Activated T-cell treated with anti-CD3 and anti-CD28 coated beads, Interleukin-2, amount 50 U/mL, for 48 hours (primary cell): ENCODE measurements around the gene PRPF39.
"Not testable (repeated sequence)": the region's sequence is repeated elsewhere in the genome, so short reads cannot be mapped to it uniquely, and the experiment has no call there.

Source experiments
- DNase-seq, 2 experiments: peaks; one replicate each; pipeline ENCODE4 v3.0.0-alpha.2; 2020

The PRPF39 gene

GRCh38 chr14:45142083-45142482 lies 58.2 kb downstream of the PRPF39 start:
- DNase-seq: not testable (repeated sequence)

GRCh38 chr14:45144658-45145057 lies 60.7 kb downstream of the PRPF39 start:
- no peak for DNase-seq

GRCh38 chr14:45145214-45145613 lies 61.3 kb downstream of the PRPF39 start:
- DNase-seq: no peak

GRCh38 chr14:45149602-45150001 lies 65.7 kb downstream of the PRPF39 start:
- no peak for DNase-seq

- DNase-seq: no peak
Observed at GRCh38 chr14:45150386-45150890, 66.5 kb downstream of the PRPF39 start.

- no peak for DNase-seq
Observed at GRCh38 chr14:45156067-45156466, 72.2 kb downstream of the PRPF39 start.
